ENCODE results near the gene CHD6.
A peak's percentile ranks its signal among the peaks of the same experiment; 100 is the strongest.

Gene CHD6

GRCh38 chr20:41574802-41575389 is 43.3 kb downstream of the CHD6 start:
- Histone ChIP-seq H3K27ac (replicated peaks) (no peak overlapping the region), H3K4me3 (replicated peaks; ENCODE audit: insufficient read depth, low read length) (no peak overlapping the region), H3K27me3 (ENCODE audit: insufficient read depth, poor library complexity, severe bottlenecking) (no peaks in the 10 kb centered on the region)
- TF ChIP-seq CTCF (IDR thresholded peaks at IDR 0.05; ENCODE audit: insufficient read depth, low read length) = no peak
- TF ChIP-seq POLR2AphosphoS5 (IDR thresholded peaks at IDR 0.05; ENCODE audit: low read depth) = no peak
- TF ChIP-seq SPI1 (IDR thresholded peaks at IDR 0.05; ENCODE audit: borderline replicate concordance, low read depth) = no peak
- TF ChIP-seq GABPA (IDR thresholded peaks at IDR 0.05; ENCODE audit: low read depth) = no peak
- no peak for TF ChIP-seq REST (IDR thresholded peaks at IDR 0.05; ENCODE audit: insufficient replicate concordance, low read depth)
- DNase-seq (ENCODE audit: low read depth in 1 of 2, low spot score in 1 of 2) = no peak

GRCh38 chr20:41573955-41574354 is 44.2 kb downstream of the CHD6 start:
- H3K27ac ChIP-seq (replicated peaks) = no peak overlapping the region
- H3K4me3 ChIP-seq (replicated peaks; ENCODE audit: insufficient read depth, low read length) = no peak overlapping the region
- TF ChIP-seq SPI1 (IDR thresholded peaks at IDR 0.05; ENCODE audit: borderline replicate concordance, low read depth) = peak; percentile 65
- no peak for TF ChIP-seq CTCF (IDR thresholded peaks at IDR 0.05; ENCODE audit: insufficient read depth, low read length)
- H3K27me3 ChIP-seq (ENCODE audit: insufficient read depth, poor library complexity, severe bottlenecking) = no peaks in the 10 kb centered on the region
- DNase-seq (ENCODE audit: low read depth in 1 of 2, low spot score in 1 of 2) = peak in 1 of 2 experiments; percentile 24

- Histone ChIP-seq H3K27ac (replicated peaks) (no peak overlapping the region), H3K4me3 (replicated peaks; ENCODE audit: insufficient read depth, low read length) (no peak overlapping the region), H3K27me3 (ENCODE audit: insufficient read depth, poor library complexity, severe bottlenecking) (no peaks in the 10 kb centered on the region)
- no peak for DNase-seq (ENCODE audit: low read depth in 1 of 2, low spot score in 1 of 2)
- TF ChIP-seq SPI1 (IDR thresholded peaks at IDR 0.05; ENCODE audit: borderline replicate concordance, low read depth) (no peak), CTCF (IDR thresholded peaks at IDR 0.05; ENCODE audit: insufficient read depth, low read length) (no peak)
These were observed 46.1 kb downstream of the CHD6 start for GRCh38 chr20:41572010-41572572.

- TF ChIP-seq SPI1 (IDR thresholded peaks at IDR 0.05; ENCODE audit: borderline replicate concordance, low read depth) = no peak
- TF ChIP-seq REST (IDR thresholded peaks at IDR 0.05; ENCODE audit: insufficient replicate concordance, low read depth) = no peak
- TF ChIP-seq POLR2AphosphoS5 (IDR thresholded peaks at IDR 0.05; ENCODE audit: low read depth) = no peak
- no peak for TF ChIP-seq GABPA (IDR thresholded peaks at IDR 0.05; ENCODE audit: low read depth)
- TF ChIP-seq CTCF (IDR thresholded peaks at IDR 0.05; ENCODE audit: insufficient read depth, low read length) = no peak
- H3K4me3 ChIP-seq (replicated peaks; ENCODE audit: insufficient read depth, low read length) = no peak overlapping the region
- H3K27me3 ChIP-seq (ENCODE audit: insufficient read depth, poor library complexity, severe bottlenecking) = no peaks in the 10 kb centered on the region
- DNase-seq (ENCODE audit: low read depth in 1 of 2, low spot score in 1 of 2) = no peak
- no peak overlapping the region for H3K27ac ChIP-seq (replicated peaks)
These were observed 47.2 kb downstream of the CHD6 start for GRCh38 chr20:41571006-41571405.
